HepG2 (cell line): ENCODE data around the gene POFUT2. TPM values are rescaled to one million over a fixed set of nuclear protein-coding genes. Genes with fewer than 3 reads are reported as not detected.

Experiments used
- CBFB ChIP-seq: sonication (generic); formaldehyde crosslinking; IDR thresholded peaks from 2 replicates; pipeline ENCODE4 v1.4.0; 2020; ENCODE audit warnings: missing genetic modification reagents
- ELF1 ChIP-seq: sonication (generic); formaldehyde crosslinking; IDR thresholded peaks from 2 replicates; pipeline ENCODE4 v1.4.0; 2020; ENCODE audit warnings: missing genetic modification reagents
- FLYWCH1 ChIP-seq: sonication (generic); formaldehyde crosslinking; IDR thresholded peaks from 2 replicates; pipeline ENCODE4 v1.8.1; 2023; ENCODE audit warnings: mild to moderate bottlenecking, missing genetic modification reagents
- IKZF4 ChIP-seq: sonication (generic); formaldehyde crosslinking; IDR thresholded peaks from 2 replicates; pipeline ENCODE4 v1.5.1; 2020; ENCODE audit warnings: borderline replicate concordance, mild to moderate bottlenecking, low read depth, missing genetic modification reagents; ENCODE audit errors: not compliant biosample characterization
- NFE2L2 ChIP-seq: fragments of 150-350 bp; IDR thresholded peaks from 2 replicates; pipeline ENCODE4 v1.6.1; 2014; ENCODE audit warnings: low read length
- NFKBIZ ChIP-seq: IDR thresholded peaks from 2 replicates; pipeline ENCODE4 v1.6.1; 2018; ENCODE audit warnings: missing genetic modification reagents, missing compliant biosample characterization
- RFX3 ChIP-seq: IDR thresholded peaks from 2 replicates; pipeline ENCODE4 v1.6.1; 2016; ENCODE audit warnings: missing biosample characterization, missing genetic modification reagents
- RFX5 ChIP-seq: IDR thresholded peaks from 2 replicates; pipeline ENCODE4 v1.6.1; 2011; ENCODE audit warnings: low read depth, low read length, improper control_type of control experiment
- RXRA ChIP-seq: sonication (generic); formaldehyde crosslinking; IDR thresholded peaks from 2 replicates; pipeline ENCODE4 v1.5.1; 2020; ENCODE audit warnings: missing genetic modification reagents
- TCF7 ChIP-seq: sonication (generic); IDR thresholded peaks from 2 replicates; pipeline ENCODE4 v1.6.1; 2016; ENCODE audit warnings: antibody characterized with exemption, low read depth
- YY1 ChIP-seq: IDR thresholded peaks from 2 replicates; pipeline ENCODE4 v1.6.1; 2011; ENCODE audit warnings: low read length, low read depth, moderate library complexity, mild to moderate bottlenecking; ENCODE audit not compliant: insufficient read depth, insufficient replicate concordance
- ZBTB8A ChIP-seq: sonication (generic); formaldehyde crosslinking; IDR thresholded peaks from 2 replicates; pipeline ENCODE4 v1.4.0; 2020; ENCODE audit warnings: mild to moderate bottlenecking, low read depth, missing genetic modification reagents, borderline replicate concordance
- ZNF251 ChIP-seq: sonication (generic); formaldehyde crosslinking; IDR thresholded peaks from 2 replicates; pipeline ENCODE4 v1.9.0; 2021; ENCODE audit warnings: mild to moderate bottlenecking, missing genetic modification reagents
- ZNF766 ChIP-seq: sonication (generic); formaldehyde crosslinking; IDR thresholded peaks from 2 replicates; pipeline ENCODE4 v1.5.0; 2020; ENCODE audit warnings: missing genetic modification reagents, borderline replicate concordance
- ZNF773 ChIP-seq: sonication (generic); formaldehyde crosslinking; IDR thresholded peaks from 2 replicates; pipeline ENCODE4 v1.4.0; 2020; ENCODE audit warnings: missing genetic modification reagents, borderline replicate concordance
- polyA plus RNA-seq, 8 experiments: library from polyadenylated mRNA; depleted of rRNA in 3 of 8; stranded (reverse) in 7 of 8; unstranded in 1 of 8; fragments of >200 nt; fragmentation: Illumina TruSeq in 4 of 8; extraction: Trizol in 4 of 8; gene quantifications; 2 replicates each; pipeline versions ENCODE4 v1.2.1 to v1.2.3, GENCODE V29; 2011 to 2016; ENCODE audit warnings: low read depth in 4 of 8, missing spikeins in 1 of 8, mixed read lengths in 1 of 8; ENCODE audit not compliant: insufficient read depth in 1 of 8
- total RNA-seq, 5 experiments: library from RNA; depleted of rRNA; stranded (reverse); fragments of >200 nt; fragmentation: Illumina TruSeq; extraction: Trizol; gene quantifications; 2 replicates each; pipeline ENCODE4 v1.2.3, GENCODE V29; 2016; ENCODE audit warnings: low read depth in 1 of 5
- TF ChIP-seq, protein P1 (sequence below): sonication (generic); formaldehyde crosslinking; IDR thresholded peaks from 2 replicates; pipeline ENCODE4 v1.8.0; 2022; ENCODE audit warnings: mild to moderate bottlenecking, missing genetic modification reagents; ENCODE audit not compliant: insufficient replicate concordance
- TF ChIP-seq, protein P2 (sequence below): sonication (generic); formaldehyde crosslinking; IDR thresholded peaks from 2 replicates; pipeline ENCODE4 v1.5.1; 2020; ENCODE audit warnings: missing genetic modification reagents, mild to moderate bottlenecking, borderline replicate concordance
- TF ChIP-seq, protein P3 (sequence below): sonication (generic); formaldehyde crosslinking; IDR thresholded peaks from 2 replicates; pipeline ENCODE4 v1.5.0; 2020; ENCODE audit warnings: missing genetic modification reagents
- TF ChIP-seq, protein P4 (sequence below): sonication (generic); formaldehyde crosslinking; IDR thresholded peaks from 2 replicates; pipeline ENCODE4 v1.4.0; 2020; ENCODE audit warnings: missing genetic modification reagents, low read depth, mild to moderate bottlenecking, borderline replicate concordance
- TF ChIP-seq, protein P5 (sequence below): sonication (generic); formaldehyde crosslinking; IDR thresholded peaks from 2 replicates; pipeline ENCODE4 v1.5.0; 2020; ENCODE audit warnings: missing genetic modification reagents
- TF ChIP-seq, protein P6 (sequence below): sonication (generic); formaldehyde crosslinking; IDR thresholded peaks from 2 replicates; pipeline ENCODE4 v1.4.0; 2020; ENCODE audit warnings: missing genetic modification reagents

The POFUT2 gene
- total and polyA plus RNA-seq, 2 of the 13 experiments (the other 11 are each of a cell fraction or from before 2014, with no cell fraction given): 22.8 to 24.0 TPM

DNA sequence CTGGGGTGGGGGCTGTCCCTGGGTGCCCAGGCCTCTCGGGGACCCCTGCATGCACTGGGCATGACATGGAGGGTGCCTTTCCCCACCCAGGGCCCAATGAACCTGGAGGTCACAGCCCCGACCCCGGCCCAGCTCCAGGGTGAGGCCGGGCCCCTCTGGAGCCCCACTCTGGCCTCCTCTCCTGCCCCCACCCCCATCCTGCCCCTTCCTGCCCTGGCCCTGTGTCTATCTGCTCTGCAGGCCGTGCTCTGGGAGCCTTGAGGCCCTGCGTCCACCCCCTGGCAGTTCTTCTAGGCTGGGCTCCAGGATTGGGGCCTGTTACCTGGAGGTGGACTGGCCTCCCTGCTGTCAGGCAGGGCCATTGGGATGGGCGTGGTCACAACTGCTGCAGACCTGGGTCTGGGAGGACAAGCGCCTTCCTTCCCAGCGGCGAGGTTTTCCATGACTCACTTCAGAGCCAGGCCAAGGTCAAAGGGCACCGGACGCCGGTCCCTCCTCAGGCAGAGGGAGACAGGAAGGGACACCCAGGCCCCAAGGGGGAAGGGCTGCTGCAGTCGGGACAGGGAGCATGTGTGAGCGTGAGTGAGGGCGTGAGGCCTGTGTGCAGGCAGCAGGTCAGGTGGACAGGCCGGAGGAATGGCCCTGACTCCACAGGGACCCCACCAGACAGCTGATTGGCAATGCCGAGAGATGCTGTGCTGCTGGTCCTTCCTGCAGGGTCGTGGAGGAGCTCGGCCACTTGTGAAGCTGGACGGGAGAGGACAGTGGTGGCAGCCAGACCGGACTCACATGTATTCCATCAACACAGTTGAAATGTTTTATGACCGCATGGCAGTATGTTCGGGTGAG lies 31.1 kb upstream of the POFUT2 start (continued):
- TF ChIP-seq, protein P1, sequence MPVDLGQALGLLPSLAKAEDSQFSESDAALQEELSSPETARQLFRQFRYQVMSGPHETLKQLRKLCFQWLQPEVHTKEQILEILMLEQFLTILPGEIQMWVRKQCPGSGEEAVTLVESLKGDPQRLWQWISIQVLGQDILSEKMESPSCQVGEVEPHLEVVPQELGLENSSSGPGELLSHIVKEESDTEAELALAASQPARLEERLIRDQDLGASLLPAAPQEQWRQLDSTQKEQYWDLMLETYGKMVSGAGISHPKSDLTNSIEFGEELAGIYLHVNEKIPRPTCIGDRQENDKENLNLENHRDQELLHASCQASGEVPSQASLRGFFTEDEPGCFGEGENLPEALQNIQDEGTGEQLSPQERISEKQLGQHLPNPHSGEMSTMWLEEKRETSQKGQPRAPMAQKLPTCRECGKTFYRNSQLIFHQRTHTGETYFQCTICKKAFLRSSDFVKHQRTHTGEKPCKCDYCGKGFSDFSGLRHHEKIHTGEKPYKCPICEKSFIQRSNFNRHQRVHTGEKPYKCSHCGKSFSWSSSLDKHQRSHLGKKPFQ (CRISPR knock-in tag): peak; percentile 64
- TF ChIP-seq CBFB (0 out of 2 replicates have a peak, but pooled peaks have one; percentile 30), FLYWCH1 (no peak), ZNF766 (0 out of 2 replicates have a peak, but pooled peaks have one; percentile 43), IKZF4 (CRISPR knock-in tag) (no peak), ZBTB8A (CRISPR knock-in tag) (no peak), ZNF773 (no peak), RFX5 (no peak), RXRA (peak; percentile 83; the same call in 1 of the 2 replicates), ELF1 (CRISPR knock-in tag) (peak; percentile 56), ZNF251 (no peak), YY1 (no peak), TCF7 (peak; percentile 24; the same call in 1 of the 2 replicates), NFKBIZ (CRISPR knock-in tag) (no peak), RFX3 (CRISPR knock-in tag) (no peak), NFE2L2 (no peak)
- TF ChIP-seq, protein P2, sequence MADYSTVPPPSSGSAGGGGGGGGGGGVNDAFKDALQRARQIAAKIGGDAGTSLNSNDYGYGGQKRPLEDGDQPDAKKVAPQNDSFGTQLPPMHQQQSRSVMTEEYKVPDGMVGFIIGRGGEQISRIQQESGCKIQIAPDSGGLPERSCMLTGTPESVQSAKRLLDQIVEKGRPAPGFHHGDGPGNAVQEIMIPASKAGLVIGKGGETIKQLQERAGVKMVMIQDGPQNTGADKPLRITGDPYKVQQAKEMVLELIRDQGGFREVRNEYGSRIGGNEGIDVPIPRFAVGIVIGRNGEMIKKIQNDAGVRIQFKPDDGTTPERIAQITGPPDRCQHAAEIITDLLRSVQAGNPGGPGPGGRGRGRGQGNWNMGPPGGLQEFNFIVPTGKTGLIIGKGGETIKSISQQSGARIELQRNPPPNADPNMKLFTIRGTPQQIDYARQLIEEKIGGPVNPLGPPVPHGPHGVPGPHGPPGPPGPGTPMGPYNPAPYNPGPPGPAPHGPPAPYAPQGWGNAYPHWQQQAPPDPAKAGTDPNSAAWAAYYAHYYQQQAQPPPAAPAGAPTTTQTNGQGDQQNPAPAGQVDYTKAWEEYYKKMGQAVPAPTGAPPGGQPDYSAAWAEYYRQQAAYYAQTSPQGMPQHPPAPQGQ: no peak
- TF ChIP-seq, protein P3, sequence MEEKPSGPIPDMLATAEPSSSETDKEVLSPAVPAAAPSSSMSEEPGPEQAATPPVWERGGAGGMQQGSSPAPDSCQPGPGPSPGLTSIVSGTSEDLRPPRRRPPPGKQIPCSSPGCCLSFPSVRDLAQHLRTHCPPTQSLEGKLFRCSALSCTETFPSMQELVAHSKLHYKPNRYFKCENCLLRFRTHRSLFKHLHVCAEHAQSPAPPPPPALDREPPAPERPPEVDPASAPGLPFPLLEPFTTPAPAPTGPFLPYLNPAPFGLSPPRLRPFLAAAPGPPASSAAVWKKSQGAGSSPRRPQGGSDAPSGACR (CRISPR knock-in tag): 0 out of 2 replicates have a peak, but pooled peaks have one; percentile 67
- TF ChIP-seq, protein P4, sequence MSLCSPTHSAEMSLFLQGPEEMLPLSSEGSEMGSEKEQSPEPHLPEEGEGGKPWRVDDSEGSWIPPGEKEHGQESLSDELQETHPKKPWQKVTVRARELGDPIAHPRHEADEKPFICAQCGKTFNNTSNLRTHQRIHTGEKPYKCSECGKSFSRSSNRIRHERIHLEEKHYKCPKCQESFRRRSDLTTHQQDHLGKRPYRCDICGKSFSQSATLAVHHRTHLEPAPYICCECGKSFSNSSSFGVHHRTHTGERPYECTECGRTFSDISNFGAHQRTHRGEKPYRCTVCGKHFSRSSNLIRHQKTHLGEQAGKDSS (CRISPR knock-in tag): no peak
- TF ChIP-seq, protein P5, sequence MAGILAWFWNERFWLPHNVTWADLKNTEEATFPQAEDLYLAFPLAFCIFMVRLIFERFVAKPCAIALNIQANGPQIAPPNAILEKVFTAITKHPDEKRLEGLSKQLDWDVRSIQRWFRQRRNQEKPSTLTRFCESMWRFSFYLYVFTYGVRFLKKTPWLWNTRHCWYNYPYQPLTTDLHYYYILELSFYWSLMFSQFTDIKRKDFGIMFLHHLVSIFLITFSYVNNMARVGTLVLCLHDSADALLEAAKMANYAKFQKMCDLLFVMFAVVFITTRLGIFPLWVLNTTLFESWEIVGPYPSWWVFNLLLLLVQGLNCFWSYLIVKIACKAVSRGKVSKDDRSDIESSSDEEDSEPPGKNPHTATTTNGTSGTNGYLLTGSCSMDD: no peak
- TF ChIP-seq, protein P6, sequence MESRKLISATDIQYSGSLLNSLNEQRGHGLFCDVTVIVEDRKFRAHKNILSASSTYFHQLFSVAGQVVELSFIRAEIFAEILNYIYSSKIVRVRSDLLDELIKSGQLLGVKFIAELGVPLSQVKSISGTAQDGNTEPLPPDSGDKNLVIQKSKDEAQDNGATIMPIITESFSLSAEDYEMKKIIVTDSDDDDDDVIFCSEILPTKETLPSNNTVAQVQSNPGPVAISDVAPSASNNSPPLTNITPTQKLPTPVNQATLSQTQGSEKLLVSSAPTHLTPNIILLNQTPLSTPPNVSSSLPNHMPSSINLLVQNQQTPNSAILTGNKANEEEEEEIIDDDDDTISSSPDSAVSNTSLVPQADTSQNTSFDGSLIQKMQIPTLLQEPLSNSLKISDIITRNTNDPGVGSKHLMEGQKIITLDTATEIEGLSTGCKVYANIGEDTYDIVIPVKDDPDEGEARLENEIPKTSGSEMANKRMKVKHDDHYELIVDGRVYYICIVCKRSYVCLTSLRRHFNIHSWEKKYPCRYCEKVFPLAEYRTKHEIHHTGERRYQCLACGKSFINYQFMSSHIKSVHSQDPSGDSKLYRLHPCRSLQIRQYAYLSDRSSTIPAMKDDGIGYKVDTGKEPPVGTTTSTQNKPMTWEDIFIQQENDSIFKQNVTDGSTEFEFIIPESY (CRISPR knock-in tag): peak; percentile 75
